OCI-LY7 (cell line): ENCODE measurements around the gene TBL1XR1. TPM values are rescaled to one million over a fixed set of nuclear protein-coding genes. Genes with fewer than 3 reads are reported as not detected.

ENCODE experiments used
- BruUV-seq: library from RNA; stranded (reverse); fragments of 400-500 nt; replicated peaks from 2 replicates; lab custom pipeline; 2021; lab: Mats Ljungman, UMichigan
- CTCF ChIA-PET: fragments of 300-600 bp; sonication (Branson Sonifier 250); formaldehyde crosslinking; loops from one replicate; lab custom pipeline; 2022; ENCODE audit warnings: antibody characterized with exemption; ENCODE audit not compliant: unreplicated experiment; lab: Charles Lee
- POLR2A ChIA-PET: fragments of 300-600 bp; sonication (Branson Sonifier 250); formaldehyde crosslinking; loops from one replicate; lab custom pipeline; 2022; ENCODE audit warnings: antibody characterized with exemption; lab: Charles Lee
- DNase-seq: peaks from one replicate; pipeline ENCODE4 v3.0.0-alpha.2; 2015; ENCODE audit warnings: low spot score
- H2AFZ ChIP-seq: fragments of 200-600 bp; sonication (generic), shearing (Covaris generic); 2 replicates; pipeline ENCODE4 v1.6.1; 2014; ENCODE audit warnings: mild to moderate bottlenecking, antibody characterized with exemption, low read length, moderate library complexity
- H3K27ac ChIP-seq: fragments of 200-600 bp; sonication (generic); 2 replicates; pipeline ENCODE4 v1.5.1; 2014; ENCODE audit warnings: mixed run types, low read depth, mild to moderate bottlenecking, moderate library complexity, low read length, inconsistent platforms; ENCODE audit not compliant: poor library complexity, severe bottlenecking
- H3K36me3 ChIP-seq: fragments of 200-600 bp; sonication (generic); 2 replicates; pipeline ENCODE4 v1.6.1; 2014; ENCODE audit warnings: mild to moderate bottlenecking, antibody characterized with exemption, low read length, moderate library complexity, mixed read lengths; ENCODE audit not compliant: insufficient read depth
- H3K4me1 ChIP-seq: fragments of 200-600 bp; sonication (generic); 2 replicates; pipeline ENCODE4 v1.5.1; 2014; ENCODE audit warnings: mild to moderate bottlenecking, low read length; ENCODE audit not compliant: insufficient read depth, poor library complexity, severe bottlenecking
- H3K4me2 ChIP-seq: fragments of 200-600 bp; sonication (generic); 2 replicates; pipeline ENCODE4 v1.6.1; 2014; ENCODE audit warnings: mild to moderate bottlenecking, low read length
- H3K4me3 ChIP-seq: fragments of 200-600 bp; sonication (generic); 2 replicates; pipeline ENCODE4 v1.5.1; 2014; ENCODE audit warnings: mild to moderate bottlenecking, low read depth, low read length; ENCODE audit not compliant: poor library complexity, severe bottlenecking
- H3K79me2 ChIP-seq: fragments of 200-600 bp; sonication (generic); 2 replicates; pipeline ENCODE4 v1.6.1; 2016; ENCODE audit warnings: low read depth, mild to moderate bottlenecking, low read length, moderate library complexity, mixed read lengths; ENCODE audit not compliant: insufficient read depth
- H3K9me2 ChIP-seq: fragments of 200-600 bp; sonication (generic); 2 replicates; pipeline ENCODE4 v1.6.1; 2016; ENCODE audit warnings: mild to moderate bottlenecking, low read length, mixed read lengths; ENCODE audit not compliant: insufficient read depth
- H3K9me3 ChIP-seq: fragments of 200-600 bp; sonication (generic); 2 replicates; pipeline ENCODE4 v1.6.1; 2014; ENCODE audit warnings: mild to moderate bottlenecking, mixed run types, low read length, mixed read lengths
- H4K20me1 ChIP-seq: fragments of 200-600 bp; sonication (generic); 2 replicates; pipeline ENCODE4 v1.6.1; 2014; ENCODE audit warnings: mild to moderate bottlenecking, antibody characterized with exemption, low read length, moderate library complexity, mixed read lengths; ENCODE audit not compliant: insufficient read depth
- CTCF ChIP-seq: fragments of 200-600 bp; sonication (generic); conservative IDR thresholded peaks from 2 replicates; pipeline ENCODE4 v1.5.1; 2014; ENCODE audit warnings: mild to moderate bottlenecking, antibody characterized with exemption, low read length, moderate library complexity, mixed read lengths
- EZH2phosphoT487 ChIP-seq: fragments of 200-600 bp; sonication (generic); IDR thresholded peaks from 2 replicates; pipeline ENCODE4 v1.6.1; 2018; ENCODE audit warnings: low read depth, borderline replicate concordance, mild to moderate bottlenecking, mixed run types, antibody characterized with exemption, low read length, moderate library complexity, mixed read lengths
- intact Hi-C: fragments of 100-400 bp; cut with micrococcal nuclease; formaldehyde crosslinking; loops from one replicate; pipeline ENCODE4 v1.10.0; 2022; ENCODE audit not compliant: unreplicated experiment
- total RNA-seq, 2 experiments: library from RNA; depleted of rRNA in 1 of 2; stranded (reverse); fragments of >200 nt in 1 of 2; shearing (Covaris generic) in 1 of 2; gene quantifications; 2 replicates each; pipeline ENCODE4 v1.2.3, GENCODE V29; 2014 to 2022

TBL1XR1 gene
- total RNA-seq, 2 experiments from 2014 or later, result 103 to 158 TPM

- no peak overlapping the region for H2AFZ ChIP-seq
- H3K4me3 ChIP-seq, result no peak overlapping the region
- H3K36me3 ChIP-seq, result no peaks in the 10 kb centered on the region
- no peak overlapping the region for H3K27ac ChIP-seq
- H4K20me1 ChIP-seq, result no peaks in the 10 kb centered on the region
- H3K79me2 ChIP-seq, result no peaks in the 10 kb centered on the region
- no peaks in the 10 kb centered on the region for H3K9me3 ChIP-seq
- intact Hi-C loops, result no loop called here
- no peak for TF ChIP-seq EZH2phosphoT487
- no peak for TF ChIP-seq CTCF
- ChIA-PET POLR2A (interaction anchor here (1.1 to 1.4 kb wide), 3 partner anchors 9 to 117 kb away, joined by 4 to 8 read pairs (median 5); no protein-coding TSS in a partner anchor), CTCF (interaction anchor here (1.0 kb wide), 1 partner anchor 16 kb away, joined by 3 read pairs; no protein-coding TSS in a partner anchor)
- no peak for DNase-seq
- H3K4me2 ChIP-seq, result no peak overlapping the region
- BruUV-seq, result no TSS peak
- H3K9me2 ChIP-seq, result no peaks in the 10 kb centered on the region
- H3K4me1 ChIP-seq, result peaks cover 20% of the 10 kb centered on the region
These were observed 47.3 kb upstream of the TBL1XR1 start for GRCh38 chr3:177244606-177245005.

DNA sequence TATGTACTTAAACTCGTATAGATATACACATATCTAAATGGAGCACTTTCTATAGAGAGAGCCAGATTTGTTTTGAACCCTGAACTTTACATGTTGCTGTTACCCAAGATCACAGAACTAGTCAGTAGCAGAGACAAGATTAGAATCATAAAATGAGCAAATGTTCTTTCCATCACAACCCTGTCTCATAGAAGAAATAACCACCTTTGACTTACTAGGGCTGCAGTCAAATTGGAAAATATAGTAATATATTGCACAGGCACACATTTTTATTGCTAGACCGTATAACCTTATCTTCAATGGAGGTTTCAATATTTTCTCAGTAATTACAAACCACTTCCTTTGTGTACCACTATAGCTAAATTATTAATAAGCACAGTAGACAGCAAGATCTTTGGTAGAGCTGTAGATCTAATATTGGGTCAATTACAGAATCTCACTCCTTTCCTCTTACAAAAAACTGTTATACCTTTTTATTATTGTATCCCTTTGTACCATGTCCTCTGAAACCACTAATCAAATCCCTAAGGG lies 41.5 kb upstream of the TBL1XR1 start:
- no peak overlapping the region for H3K4me2 ChIP-seq
- ChIA-PET CTCF (no interaction called here), POLR2A (interaction anchor here (1.0 to 1.1 kb wide), 3 partner anchors 16 to 179 kb away, joined by 3 to 4 read pairs (median 3); no protein-coding TSS in a partner anchor)
- H4K20me1 ChIP-seq, result no peaks in the 10 kb centered on the region
- no peak overlapping the region for H2AFZ ChIP-seq
- intact Hi-C loops, result no loop called here
- H3K36me3 ChIP-seq, result no peaks in the 10 kb centered on the region
- no peak overlapping the region for H3K27ac ChIP-seq
- H3K4me1 ChIP-seq, result peaks cover 6% of the 10 kb centered on the region
- no peaks in the 10 kb centered on the region for H3K9me3 ChIP-seq
- no peaks in the 10 kb centered on the region for H3K79me2 ChIP-seq
- no peaks in the 10 kb centered on the region for H3K9me2 ChIP-seq
- H3K4me3 ChIP-seq, result no peak overlapping the region
- DNase-seq, result no peak
- TF ChIP-seq CTCF (no peak), EZH2phosphoT487 (no peak)
- no TSS peak for BruUV-seq

GRCh38 chr3:177237206-177237605 lies 39.9 kb upstream of the TBL1XR1 start:
- Histone ChIP-seq H3K79me2 (no peaks in the 10 kb centered on the region), H4K20me1 (no peaks in the 10 kb centered on the region), H3K27ac (no peak overlapping the region), H3K4me2 (no peak overlapping the region), H3K4me1 (no peaks in the 10 kb centered on the region), H3K4me3 (no peak overlapping the region), H3K36me3 (no peaks in the 10 kb centered on the region), H2AFZ (no peak overlapping the region), H3K9me3 (no peaks in the 10 kb centered on the region), H3K9me2 (no peaks in the 10 kb centered on the region)
- intact Hi-C loops, result no loop called here
- no peak for DNase-seq
- TF ChIP-seq EZH2phosphoT487, result no peak
- no peak for TF ChIP-seq CTCF
- no TSS peak for BruUV-seq
- POLR2A ChIA-PET, result no interaction called here
- CTCF ChIA-PET, result no interaction called here
